Measurements from ENCODE around the gene KIF26B.
A peak's percentile ranks its signal among the peaks of the same experiment; 100 is the strongest.

KIF26B gene

GRCh38 chr1:245220381-245220985 is 65.7 kb downstream of the KIF26B start:
- Histone ChIP-seq H2AK5ac (ENCODE audit: low read length) (no peak overlapping the region), H3K27me3 (ENCODE audit: insufficient read depth, low read length, poor library complexity) (no peaks in the 10 kb centered on the region), H3K23ac (ENCODE audit: low read length) (no peak overlapping the region), H3K27ac (ENCODE audit: low read depth, low read length) (no peak overlapping the region), H2BK5ac (ENCODE audit: low read length) (no peak overlapping the region), H3K4me2 (ENCODE audit: low read length) (no peak overlapping the region), H3K56ac (ENCODE audit: low read length) (no peak overlapping the region), H3K79me2 (ENCODE audit: control insufficient read depth, insufficient read depth, low read length) (no peaks in the 10 kb centered on the region), H3K36me3 (ENCODE audit: control insufficient read depth, insufficient read depth, low read length) (no peaks in the 10 kb centered on the region), H4K5ac (ENCODE audit: low read length) (no peak overlapping the region), H3K9ac (ENCODE audit: low read length) (no peak overlapping the region), H2BK15ac (replicated peaks; ENCODE audit: low read depth) (no peak overlapping the region), H3K18ac (ENCODE audit: low read length) (no peak overlapping the region), H3K4ac (ENCODE audit: low read depth, low read length) (no peak overlapping the region), H3K4me1 (ENCODE audit: control insufficient read depth, low read depth, low read length) (peaks cover 2% of the 10 kb centered on the region), H4K8ac (ENCODE audit: low read depth, low read length) (no peak overlapping the region), H2BK120ac (ENCODE audit: low read depth, low read length) (no peak overlapping the region), H3K4me3 (ENCODE audit: low read length) (no peak overlapping the region), H3K79me1 (ENCODE audit: low read length) (no peaks in the 10 kb centered on the region)
- WGBS (ENCODE audit: extremely low coverage, insufficient coverage, low lambda C conversion rate) = no CpG with 5 or more reads among the region's 12 CpGs
- DNase-seq = no peak

GRCh38 chr1:245221805-245222204 is 67.0 kb downstream of the KIF26B start:
- H3K79me1 ChIP-seq (ENCODE audit: low read length) = no peaks in the 10 kb centered on the region
- no peaks in the 10 kb centered on the region for H3K79me2 ChIP-seq (ENCODE audit: control insufficient read depth, insufficient read depth, low read length)
- H3K27me3 ChIP-seq (ENCODE audit: insufficient read depth, low read length, poor library complexity) = no peaks in the 10 kb centered on the region
- no peak overlapping the region for H3K4ac ChIP-seq (ENCODE audit: low read depth, low read length)
- no peak overlapping the region for H4K5ac ChIP-seq (ENCODE audit: low read length)
- no peak overlapping the region for H2BK5ac ChIP-seq (ENCODE audit: low read length)
- H3K27ac ChIP-seq (ENCODE audit: low read depth, low read length) = no peak overlapping the region
- no peak overlapping the region for H2BK120ac ChIP-seq (ENCODE audit: low read depth, low read length)
- H4K8ac ChIP-seq (ENCODE audit: low read depth, low read length) = no peak overlapping the region
- no peak for DNase-seq
- no peaks in the 10 kb centered on the region for H3K4me1 ChIP-seq (ENCODE audit: control insufficient read depth, low read depth, low read length)
- no peak overlapping the region for H2AK5ac ChIP-seq (ENCODE audit: low read length)
- H3K18ac ChIP-seq (ENCODE audit: low read length) = no peak overlapping the region
- no peak overlapping the region for H3K4me3 ChIP-seq (ENCODE audit: low read length)
- no peak overlapping the region for H3K56ac ChIP-seq (ENCODE audit: low read length)
- no peak overlapping the region for H2BK15ac ChIP-seq (replicated peaks; ENCODE audit: low read depth)
- no peak overlapping the region for H3K4me2 ChIP-seq (ENCODE audit: low read length)
- no CpG with 5 or more reads among the region's 6 CpGs for WGBS (ENCODE audit: extremely low coverage, insufficient coverage, low lambda C conversion rate)
- H3K23ac ChIP-seq (ENCODE audit: low read length) = no peak overlapping the region
- H3K36me3 ChIP-seq (ENCODE audit: control insufficient read depth, insufficient read depth, low read length) = no peaks in the 10 kb centered on the region
- H3K9ac ChIP-seq (ENCODE audit: low read length) = no peak overlapping the region

GRCh38 chr1:245222931-245223595 is 68.3 kb downstream of the KIF26B start:
- no peak overlapping the region for H3K9ac ChIP-seq (ENCODE audit: low read length)
- no peaks in the 10 kb centered on the region for H3K4me1 ChIP-seq (ENCODE audit: control insufficient read depth, low read depth, low read length)
- no peak overlapping the region for H2AK5ac ChIP-seq (ENCODE audit: low read length)
- H3K79me1 ChIP-seq (ENCODE audit: low read length) = no peaks in the 10 kb centered on the region
- H3K79me2 ChIP-seq (ENCODE audit: control insufficient read depth, insufficient read depth, low read length) = no peaks in the 10 kb centered on the region
- H3K4me3 ChIP-seq (ENCODE audit: low read length) = no peak overlapping the region
- no peak overlapping the region for H3K4ac ChIP-seq (ENCODE audit: low read depth, low read length)
- WGBS (ENCODE audit: extremely low coverage, insufficient coverage, low lambda C conversion rate) = no CpG with 5 or more reads among the region's 2 CpGs
- H2BK120ac ChIP-seq (ENCODE audit: low read depth, low read length) = no peak overlapping the region
- no peak overlapping the region for H3K18ac ChIP-seq (ENCODE audit: low read length)
- no peak overlapping the region for H3K4me2 ChIP-seq (ENCODE audit: low read length)
- H3K27ac ChIP-seq (ENCODE audit: low read depth, low read length) = no peak overlapping the region
- H2BK15ac ChIP-seq (replicated peaks; ENCODE audit: low read depth) = no peak overlapping the region
- no peak overlapping the region for H3K23ac ChIP-seq (ENCODE audit: low read length)
- no peaks in the 10 kb centered on the region for H3K36me3 ChIP-seq (ENCODE audit: control insufficient read depth, insufficient read depth, low read length)
- H2BK5ac ChIP-seq (ENCODE audit: low read length) = no peak overlapping the region
- no peak overlapping the region for H4K8ac ChIP-seq (ENCODE audit: low read depth, low read length)
- H3K56ac ChIP-seq (ENCODE audit: low read length) = no peak overlapping the region
- no peaks in the 10 kb centered on the region for H3K27me3 ChIP-seq (ENCODE audit: insufficient read depth, low read length, poor library complexity)
- DNase-seq = no peak
- H4K5ac ChIP-seq (ENCODE audit: low read length) = no peak overlapping the region

GRCh38 chr1:245225322-245226202 is 70.8 kb downstream of the KIF26B start:
- H3K4me3 ChIP-seq (ENCODE audit: low read length) = no peak overlapping the region

GRCh38 chr1:245226203-245226499 is 71.4 kb downstream of the KIF26B start:
- DNase-seq = no peak
- Histone ChIP-seq H2BK5ac (ENCODE audit: low read length) (no peak overlapping the region), H3K27ac (ENCODE audit: low read depth, low read length) (no peak overlapping the region), H2BK120ac (ENCODE audit: low read depth, low read length) (no peak overlapping the region), H2AK5ac (ENCODE audit: low read length) (no peak overlapping the region), H3K79me2 (ENCODE audit: control insufficient read depth, insufficient read depth, low read length) (no peaks in the 10 kb centered on the region), H3K4me3 (ENCODE audit: low read length) (no peak overlapping the region), H3K79me1 (ENCODE audit: low read length) (no peaks in the 10 kb centered on the region), H3K36me3 (ENCODE audit: control insufficient read depth, insufficient read depth, low read length) (no peaks in the 10 kb centered on the region), H3K4ac (ENCODE audit: low read depth, low read length) (no peak overlapping the region), H3K27me3 (ENCODE audit: insufficient read depth, low read length, poor library complexity) (no peaks in the 10 kb centered on the region), H3K4me2 (ENCODE audit: low read length) (no peak overlapping the region), H3K56ac (ENCODE audit: low read length) (no peak overlapping the region), H4K5ac (ENCODE audit: low read length) (no peak overlapping the region), H3K18ac (ENCODE audit: low read length) (no peak overlapping the region), H3K9ac (ENCODE audit: low read length) (no peak overlapping the region), H3K4me1 (ENCODE audit: control insufficient read depth, low read depth, low read length) (no peaks in the 10 kb centered on the region), H4K8ac (ENCODE audit: low read depth, low read length) (no peak overlapping the region), H2BK15ac (replicated peaks; ENCODE audit: low read depth) (no peak overlapping the region), H3K23ac (ENCODE audit: low read length) (no peak overlapping the region)
- no CpG with 5 or more reads among the region's 5 CpGs for WGBS (ENCODE audit: extremely low coverage, insufficient coverage, low lambda C conversion rate)

More at GRCh38 chr1:245225322-245226202, 70.8 kb downstream of the KIF26B start:
- peak; percentile 71 for DNase-seq
- H4K8ac ChIP-seq (ENCODE audit: low read depth, low read length) = no peak overlapping the region
- H3K9ac ChIP-seq (ENCODE audit: low read length) = no peak overlapping the region
- H3K18ac ChIP-seq (ENCODE audit: low read length) = no peak overlapping the region
- no peak overlapping the region for H4K5ac ChIP-seq (ENCODE audit: low read length)
- H2BK5ac ChIP-seq (ENCODE audit: low read length) = no peak overlapping the region
- H2BK15ac ChIP-seq (replicated peaks; ENCODE audit: low read depth) = no peak overlapping the region
- no peak overlapping the region for H3K23ac ChIP-seq (ENCODE audit: low read length)
- H3K36me3 ChIP-seq (ENCODE audit: control insufficient read depth, insufficient read depth, low read length) = no peaks in the 10 kb centered on the region
- no peaks in the 10 kb centered on the region for H3K79me2 ChIP-seq (ENCODE audit: control insufficient read depth, insufficient read depth, low read length)
- no peak overlapping the region for H2BK120ac ChIP-seq (ENCODE audit: low read depth, low read length)
- H3K4me1 ChIP-seq (ENCODE audit: control insufficient read depth, low read depth, low read length) = no peaks in the 10 kb centered on the region
- no peak overlapping the region for H2AK5ac ChIP-seq (ENCODE audit: low read length)
- no peaks in the 10 kb centered on the region for H3K27me3 ChIP-seq (ENCODE audit: insufficient read depth, low read length, poor library complexity)
- no CpG with 5 or more reads among the region's 16 CpGs for WGBS (ENCODE audit: extremely low coverage, insufficient coverage, low lambda C conversion rate)
- no peaks in the 10 kb centered on the region for H3K79me1 ChIP-seq (ENCODE audit: low read length)
- H3K4ac ChIP-seq (ENCODE audit: low read depth, low read length) = no peak overlapping the region
- no peak overlapping the region for H3K4me2 ChIP-seq (ENCODE audit: low read length)
- H3K27ac ChIP-seq (ENCODE audit: low read depth, low read length) = no peak overlapping the region
- H3K56ac ChIP-seq (ENCODE audit: low read length) = no peak overlapping the region

Data from mesendoderm (in vitro differentiated cells).